ENCODE data around the gene CAB39.
"Not testable (repeated sequence)": the region's sequence is repeated elsewhere in the genome, so short reads cannot be mapped to it uniquely, and the experiment has no call there.

CAB39 gene

GRCh38 chr2:230716588-230716987 lies 3.9 kb downstream of the CAB39 start:
- no peak for DNase-seq

- no peak for DNase-seq
These were observed 5.0 kb downstream of the CAB39 start for GRCh38 chr2:230717600-230717999.

GRCh38 chr2:230719340-230719739 lies 6.7 kb downstream of the CAB39 start:
- DNase-seq: no peak

GRCh38 chr2:230721712-230722111 lies 9.1 kb downstream of the CAB39 start:
- no peak for DNase-seq

GRCh38 chr2:230722207-230722885 lies 9.7 kb downstream of the CAB39 start:
- DNase-seq: no peak

GRCh38 chr2:230723363-230723762 lies 10.7 kb downstream of the CAB39 start:
- DNase-seq: peak; percentile 46

GRCh38 chr2:230724957-230725356 lies 12.3 kb downstream of the CAB39 start:
- DNase-seq: not testable (repeated sequence)

- no peak for DNase-seq
These were observed 18.9 kb downstream of the CAB39 start for GRCh38 chr2:230731512-230731911.

GRCh38 chr2:230732914-230733401 lies 20.3 kb downstream of the CAB39 start:
- no peak for DNase-seq

- DNase-seq: no peak
These were observed 21.9 kb downstream of the CAB39 start for GRCh38 chr2:230734247-230735175.

GRCh38 chr2:230735884-230736283 lies 23.2 kb downstream of the CAB39 start:
- DNase-seq: no peak

- no peak for DNase-seq
These were observed 24.7 kb downstream of the CAB39 start for GRCh38 chr2:230737300-230737699.

GRCh38 chr2:230737791-230738226 lies 25.2 kb downstream of the CAB39 start:
- DNase-seq: no peak

GRCh38 chr2:230738391-230738811 lies 25.8 kb downstream of the CAB39 start:
- DNase-seq: no peak

GRCh38 chr2:230738924-230739323 lies 26.3 kb downstream of the CAB39 start:
- DNase-seq: no peak

GRCh38 chr2:230739961-230740360 lies 27.3 kb downstream of the CAB39 start:
- DNase-seq: no peak

- DNase-seq: no peak
These were observed 30.1 kb downstream of the CAB39 start for GRCh38 chr2:230742781-230743180.

- DNase-seq: no peak
These were observed 33.6 kb downstream of the CAB39 start for GRCh38 chr2:230746213-230746612.

GRCh38 chr2:230748087-230748486 lies 35.4 kb downstream of the CAB39 start:
- no peak for DNase-seq

GRCh38 chr2:230749111-230749510 lies 36.5 kb downstream of the CAB39 start:
- DNase-seq: no peak

GRCh38 chr2:230751062-230751461 lies 38.4 kb downstream of the CAB39 start:
- DNase-seq: no peak

- no peak for DNase-seq
These were observed 41.6 kb downstream of the CAB39 start for GRCh38 chr2:230754200-230754599.

GRCh38 chr2:230757476-230757875 lies 44.8 kb downstream of the CAB39 start:
- no peak for DNase-seq
